ENCODE measurements around the gene KRT82. TPM values are rescaled to one million over a fixed set of nuclear protein-coding genes. Genes with fewer than 3 reads are reported as not detected.
"Not testable (repeated sequence)": the region's sequence is repeated elsewhere in the genome, so short reads cannot be mapped to it uniquely, and the experiment has no call there.

The KRT82 gene
- total and polyA plus RNA-seq, 7 donors: not detected

GRCh38 chr12:52347551-52348510 is 58.3 kb downstream of the KRT82 start:
- no peaks in the 10 kb centered on the region for H3K36me3 ChIP-seq (ENCODE audit: insufficient read depth in 1 of 2, low read depth in 1 of 2)
- intact Hi-C loops (cut with DNase I): no loop called here
- H3K9me3 ChIP-seq: no peaks in the 10 kb centered on the region
- ATAC-seq: no peak
- WGBS, 3 donors: 64 to 66% (median 65%) methylated on average over 16 of the region's 16 CpGs
- H3K4me1 ChIP-seq: no peaks in the 10 kb centered on the region
- TF ChIP-seq CTCF (IDR thresholded peaks at IDR 0.05): no peak
- no peak overlapping the region for H3K27ac ChIP-seq
- no peak for DNase-seq
- no peak overlapping the region for H3K4me3 ChIP-seq
- peaks cover 0 to 6% (median 0%) of the 10 kb centered on the region in 3 donors for H3K27me3 ChIP-seq (ENCODE audit: insufficient read depth in 3 of 3, low read length in 2 of 3)

- Histone ChIP-seq H3K9me3 (no peaks in the 10 kb centered on the region), H3K27me3 (ENCODE audit: insufficient read depth in 3 of 3, low read length in 2 of 3) (no peaks in the 10 kb centered on the region), H3K27ac (no peak overlapping the region), H3K4me3 (no peak overlapping the region), H3K36me3 (ENCODE audit: insufficient read depth in 1 of 2, low read depth in 1 of 2) (no peaks in the 10 kb centered on the region), H3K4me1 (no peaks in the 10 kb centered on the region)
- DNase-seq (no peak), ATAC-seq (no peak)
- no peak for TF ChIP-seq CTCF (IDR thresholded peaks at IDR 0.05)
- intact Hi-C loops (cut with DNase I): no loop called here
- WGBS, 3 donors: 83 to 85% (median 84%) methylated on average over 9 of the region's 9 CpGs
Measured at GRCh38 chr12:52347016-52347415, 59.1 kb downstream of the KRT82 start.

- TF ChIP-seq CTCF (IDR thresholded peaks at IDR 0.05): no peak
- Histone ChIP-seq H3K27me3 (ENCODE audit: insufficient read depth in 3 of 3, low read length in 2 of 3) (peaks cover 0 to 2% (median 0%) of the 10 kb centered on the region in 3 donors), H3K27ac (no peak overlapping the region), H3K9me3 (no peaks in the 10 kb centered on the region), H3K36me3 (ENCODE audit: insufficient read depth in 1 of 2, low read depth in 1 of 2) (no peaks in the 10 kb centered on the region), H3K4me1 (no peaks in the 10 kb centered on the region), H3K4me3 (no peak overlapping the region)
- WGBS, 3 donors: 33 to 70% (median 47%) methylated on average over 4 of the region's 4 CpGs
- DNase-seq (no peak), ATAC-seq (no peak)
- intact Hi-C loops (cut with DNase I): no loop called here
Measured at GRCh38 chr12:52346593-52346992, 59.5 kb downstream of the KRT82 start.

GRCh38 chr12:52345041-52345440 is 61.1 kb downstream of the KRT82 start:
- DNase-seq; intact Hi-C loops (cut with DNase I); ATAC-seq: not testable (repeated sequence)

GRCh38 chr12:52344111-52344510 is 62.0 kb downstream of the KRT82 start:
- no peak overlapping the region for H3K27ac ChIP-seq
- DNase-seq: no peak
- TF ChIP-seq CTCF (IDR thresholded peaks at IDR 0.05): no peak
- H3K36me3 ChIP-seq (ENCODE audit: insufficient read depth in 1 of 2, low read depth in 1 of 2): no peaks in the 10 kb centered on the region
- peaks cover 0 to 8% (median 5%) of the 10 kb centered on the region in 3 donors for H3K27me3 ChIP-seq (ENCODE audit: insufficient read depth in 3 of 3, low read length in 2 of 3)
- no peaks in the 10 kb centered on the region for H3K4me1 ChIP-seq
- ATAC-seq: no peak
- no peak overlapping the region for H3K4me3 ChIP-seq
- H3K9me3 ChIP-seq: no peaks in the 10 kb centered on the region
- 94 to 97% (median 96%) methylated on average over 12 of the region's 12 CpGs for WGBS, 3 donors
- intact Hi-C loops (cut with DNase I): no loop called here

More at GRCh38 chr12:52345041-52345440, 61.1 kb downstream of the KRT82 start:
- not testable (repeated sequence) for H3K4me3 ChIP-seq; H3K27ac ChIP-seq; H3K9me3 ChIP-seq; H3K27me3 ChIP-seq (ENCODE audit: insufficient read depth in 3 of 3, low read length in 2 of 3); H3K4me1 ChIP-seq; H3K36me3 ChIP-seq (ENCODE audit: insufficient read depth in 1 of 2, low read depth in 1 of 2)
- 90 to 93% (median 91%) methylated on average over 8 of the region's 8 CpGs for WGBS, 3 donors

Other genes with a start within 250 kb of the KRT82 start
- gene KRT80, start 214.3 kb downstream of the KRT82 start, total RNA-seq: 10 to 100 TPM in 1 of 4 donors, 1 to 10 TPM in 2, under 1 TPM in 1; 0.11 to 14.0 (median 2.9) TPM
- under 1 TPM; 0.13 to 0.44 (median 0.24) TPM for gene KRT80, start 214.3 kb downstream of the KRT82 start, polyA plus RNA-seq
- gene KRT7, start 173.1 kb downstream of the KRT82 start, total RNA-seq: 1 to 10 TPM in 3 of 4 donors, under 1 TPM in 1; 0.39 to 3.9 (median 1.9) TPM
- 1 to 10 TPM in 2 of 3 donors, under 1 TPM in 1; 0.56 to 2.2 (median 1.6) TPM for gene KRT7, start 173.1 kb downstream of the KRT82 start, polyA plus RNA-seq
- gene KRT86, start 131.7 kb downstream of the KRT82 start, total RNA-seq: under 1 TPM in 1 of 4 donors, not detected in 3; 0.77 TPM
- under 1 TPM in 2 of 3 donors, not detected in 1; 0.01 to 0.05 TPM for gene KRT86, start 131.7 kb downstream of the KRT82 start, polyA plus RNA-seq
- gene KRT81, start 114.8 kb downstream of the KRT82 start, total RNA-seq: not detected
- gene KRT81, start 114.8 kb downstream of the KRT82 start, polyA plus RNA-seq: under 1 TPM in 2 of 3 donors, not detected in 1; 0.03 to 0.14 TPM
- not detected for gene KRT83, start 84.9 kb downstream of the KRT82 start, total RNA-seq
- gene KRT83, start 84.9 kb downstream of the KRT82 start, polyA plus RNA-seq: not detected
- not detected for gene KRT85, start 38.9 kb downstream of the KRT82 start, total RNA-seq
- gene KRT85, start 38.9 kb downstream of the KRT82 start, polyA plus RNA-seq: not detected
- gene KRT84, start 20.7 kb downstream of the KRT82 start, total RNA-seq: not detected
- not detected for gene KRT84, start 20.7 kb downstream of the KRT82 start, polyA plus RNA-seq
- gene KRT75, start 28.0 kb upstream of the KRT82 start, total RNA-seq: not detected
- gene KRT75, start 28.0 kb upstream of the KRT82 start, polyA plus RNA-seq: not detected
- under 1 TPM in 2 of 4 donors, not detected in 2; 0.26 to 0.32 TPM for gene KRT6B, start 45.8 kb upstream of the KRT82 start, total RNA-seq
- gene KRT6B, start 45.8 kb upstream of the KRT82 start, polyA plus RNA-seq: under 1 TPM in 2 of 3 donors, not detected in 1; 0.04 TPM
- under 1 TPM in 2 of 4 donors, not detected in 2; 0.21 to 0.24 TPM for gene KRT6C, start 67.5 kb upstream of the KRT82 start, total RNA-seq
- under 1 TPM in 1 of 3 donors, not detected in 2; 0.04 TPM for gene KRT6C, start 67.5 kb upstream of the KRT82 start, polyA plus RNA-seq
- gene KRT6A, start 86.9 kb upstream of the KRT82 start, total RNA-seq: 1 to 10 TPM in 2 of 4 donors, under 1 TPM in 1, not detected in 1; 0.53 to 1.4 (median 1.2) TPM
- gene KRT6A, start 86.9 kb upstream of the KRT82 start, polyA plus RNA-seq: under 1 TPM; 0.13 to 0.51 (median 0.35) TPM
- 1 to 10 TPM in 1 of 4 donors, under 1 TPM in 2, not detected in 1; 0.61 to 1.4 (median 0.85) TPM for gene KRT5, start 114.1 kb upstream of the KRT82 start, total RNA-seq
- under 1 TPM; 0.21 to 0.86 (median 0.48) TPM for gene KRT5, start 114.1 kb upstream of the KRT82 start, polyA plus RNA-seq
- not detected for gene KRT71, start 146.8 kb upstream of the KRT82 start, total RNA-seq
- gene KRT71, start 146.8 kb upstream of the KRT82 start, polyA plus RNA-seq: not detected
- not detected for gene KRT74, start 167.5 kb upstream of the KRT82 start, total RNA-seq
- not detected for gene KRT74, start 167.5 kb upstream of the KRT82 start, polyA plus RNA-seq
- gene KRT72, start 195.1 kb upstream of the KRT82 start, total RNA-seq: not detected
- gene KRT72, start 195.1 kb upstream of the KRT82 start, polyA plus RNA-seq: not detected
- gene KRT73, start 212.2 kb upstream of the KRT82 start, total RNA-seq: not detected
- not detected for gene KRT73, start 212.2 kb upstream of the KRT82 start, polyA plus RNA-seq
- not detected for gene KRT2, start 245.9 kb upstream of the KRT82 start, total RNA-seq
- not detected for gene KRT2, start 245.9 kb upstream of the KRT82 start, polyA plus RNA-seq